ENCODE results near the gene RNF114.

- TF ChIP-seq CTCF (IDR thresholded peaks at IDR 0.05): no peak
- TF ChIP-seq POLR2A (IDR thresholded peaks at IDR 0.05): no peak
- TF ChIP-seq POLR2AphosphoS5 (IDR thresholded peaks at IDR 0.05): no peak
These were observed 67.1 kb downstream of the RNF114 start for GRCh38 chr20:50003253-50003656.
